Fibroblast of gingiva (primary cell): ENCODE results near the gene ZSCAN1.
A peak's percentile ranks its signal among the peaks of the same experiment; 100 is the strongest.

ENCODE experiments used
- DNase-seq: peaks from one replicate; pipeline ENCODE4 v3.0.0-alpha.2; 2011; ENCODE audit warnings: low read depth

The ZSCAN1 gene

DNA sequence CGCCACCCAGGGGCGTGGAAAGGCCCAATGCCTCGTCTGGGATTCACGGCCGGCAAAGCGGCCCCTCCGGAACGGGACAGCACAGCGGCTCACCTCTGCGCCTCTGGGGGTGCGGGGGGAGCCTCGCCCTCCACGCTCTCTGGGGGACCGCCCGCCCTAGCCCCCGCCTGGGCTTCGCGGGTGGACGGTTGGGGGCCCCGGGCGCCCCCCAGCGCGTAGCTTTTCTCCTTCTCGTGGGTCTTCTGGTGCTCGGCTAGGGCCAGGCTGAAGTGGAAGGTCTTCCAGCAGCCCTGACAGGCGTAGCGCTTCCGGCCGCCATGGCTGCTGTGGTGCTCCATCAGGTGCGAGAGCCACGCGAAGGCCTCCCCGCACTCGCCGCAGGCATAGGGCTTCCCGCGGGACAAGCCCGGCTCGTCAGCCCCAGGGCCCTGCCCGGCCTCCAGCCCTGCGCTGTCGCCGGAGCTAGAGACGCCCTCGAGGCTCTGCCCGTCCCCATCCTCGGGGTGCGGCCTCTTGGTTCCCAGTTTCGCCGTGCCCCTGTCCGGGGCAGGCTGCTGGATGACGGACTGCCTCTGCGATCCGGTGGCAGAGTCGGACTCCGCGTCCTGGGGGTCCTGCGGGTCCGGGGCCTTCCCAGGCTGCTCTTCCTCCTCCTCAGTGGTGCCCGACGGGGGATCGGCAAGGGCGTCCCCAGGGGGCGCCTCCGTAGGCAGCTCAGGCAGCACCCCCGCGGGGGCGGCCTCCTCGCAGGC lies 50.9 kb downstream of the ZSCAN1 start:
- no peak for DNase-seq

DNA sequence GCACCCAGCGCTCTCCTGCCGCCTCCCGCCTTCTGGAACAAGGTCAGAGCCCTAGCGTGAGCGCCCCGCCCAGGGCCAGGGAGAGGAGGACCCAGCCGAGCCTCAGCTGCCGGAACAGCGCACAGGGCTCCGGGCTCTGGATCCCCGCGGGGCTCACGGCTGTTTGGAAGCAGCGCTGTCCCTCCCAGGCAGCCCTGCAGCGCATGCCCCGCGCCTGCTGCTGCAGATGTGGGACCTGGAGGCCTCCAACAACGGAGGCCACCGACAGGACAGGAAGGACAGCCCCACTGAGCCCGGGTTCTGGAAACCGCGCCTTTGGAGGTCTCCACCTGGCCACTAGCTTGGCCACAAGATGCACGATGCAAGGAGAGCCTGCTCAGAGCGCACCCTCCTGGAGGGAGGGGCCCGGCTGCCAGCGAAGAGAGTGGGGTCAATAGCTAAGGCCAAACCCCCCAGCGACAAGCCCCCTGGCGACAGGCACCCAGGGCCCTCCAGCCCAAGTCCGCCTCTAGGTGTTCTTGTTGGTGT lies 51.6 kb downstream of the ZSCAN1 start:
- no peak for DNase-seq

DNA sequence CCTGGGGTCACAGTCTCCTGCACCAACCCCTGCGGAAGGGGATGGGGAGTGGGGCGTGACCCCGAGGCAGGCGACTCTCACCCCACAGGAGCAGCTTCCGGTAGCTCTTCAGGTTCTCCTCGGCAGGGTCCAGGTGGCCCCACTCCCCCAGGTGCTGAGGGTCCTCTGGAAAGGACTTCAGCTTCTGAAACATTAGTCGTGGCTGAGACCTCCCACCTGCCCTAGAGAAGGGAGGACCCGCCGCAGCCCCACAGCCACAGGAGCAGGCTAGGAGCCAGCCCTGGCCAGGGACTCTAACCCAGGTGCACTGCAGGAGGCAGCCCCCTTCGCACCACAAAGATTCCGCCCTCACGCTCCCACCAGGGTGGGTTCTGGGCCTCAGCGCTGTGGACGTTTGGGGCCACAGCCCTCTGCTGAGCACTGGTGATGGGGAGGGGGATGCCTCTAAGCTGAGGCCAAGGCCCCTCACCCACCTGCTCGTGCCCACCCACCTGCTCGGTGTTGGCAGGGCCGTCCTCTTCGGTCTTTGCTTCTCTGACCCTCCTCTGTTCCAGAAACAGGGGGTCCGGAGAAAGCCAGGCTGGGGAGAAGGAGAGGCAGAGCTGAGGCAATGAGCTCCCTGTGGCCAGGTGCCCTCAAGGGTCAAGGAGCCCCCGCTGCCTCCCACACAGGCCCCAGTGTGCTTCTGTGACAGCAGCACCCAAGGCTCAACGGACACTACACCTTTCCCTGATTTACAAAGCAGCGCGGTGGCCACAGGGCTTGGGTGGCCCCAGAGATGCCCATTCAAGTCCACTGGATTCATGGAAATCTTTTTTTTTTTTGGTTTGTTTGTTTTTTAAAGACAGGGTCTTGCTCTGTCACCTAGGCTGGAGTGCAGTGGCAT lies 53.2 kb downstream of the ZSCAN1 start:
- DNase-seq: no peak

DNA sequence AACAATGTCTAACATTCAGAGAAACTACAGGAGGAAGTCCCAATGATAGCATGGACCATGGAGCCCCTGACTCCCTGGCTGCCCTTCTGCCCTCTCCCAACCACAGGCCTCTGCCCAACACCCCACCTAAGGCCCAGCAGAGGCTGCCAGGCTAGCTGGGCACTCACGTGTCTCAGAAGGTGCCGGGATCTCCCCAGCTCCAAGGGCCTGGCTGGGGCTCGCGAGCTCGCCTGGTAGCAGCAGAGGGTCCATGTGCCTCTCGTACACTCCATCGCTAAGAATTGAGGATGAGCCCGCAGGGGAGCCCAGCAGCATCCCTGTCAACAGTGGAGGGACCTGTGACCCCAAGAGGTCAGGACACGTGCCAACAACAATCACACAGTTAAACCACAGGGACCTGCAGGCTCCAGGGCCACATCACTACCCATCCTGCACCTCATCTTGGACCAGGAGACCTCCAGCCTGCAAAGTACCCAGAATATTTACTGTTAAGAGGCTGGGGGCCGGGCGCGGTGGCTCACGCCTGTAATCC lies 54.8 kb downstream of the ZSCAN1 start:
- no peak for DNase-seq

DNA sequence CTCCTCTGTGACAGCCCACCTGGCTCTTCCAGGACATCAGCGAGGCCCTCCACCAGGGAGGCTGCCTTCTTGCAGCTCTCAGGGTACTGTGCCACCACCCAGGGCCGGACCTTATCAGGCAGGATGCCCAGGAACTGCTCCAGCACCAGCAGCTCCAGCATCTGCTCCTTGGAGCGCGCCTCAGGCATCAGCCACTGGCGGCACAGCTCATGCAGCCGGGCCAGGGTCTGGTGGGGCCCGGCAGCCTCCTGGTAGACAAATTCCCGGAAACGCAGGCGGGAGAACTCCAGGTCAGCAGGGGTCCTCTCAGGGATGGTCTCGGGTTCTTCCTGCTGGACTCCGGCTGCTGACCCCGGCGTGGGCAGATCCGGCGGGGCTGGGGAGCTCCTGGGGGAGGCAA lies 56.0 kb downstream of the ZSCAN1 start:
- DNase-seq: no peak

DNA sequence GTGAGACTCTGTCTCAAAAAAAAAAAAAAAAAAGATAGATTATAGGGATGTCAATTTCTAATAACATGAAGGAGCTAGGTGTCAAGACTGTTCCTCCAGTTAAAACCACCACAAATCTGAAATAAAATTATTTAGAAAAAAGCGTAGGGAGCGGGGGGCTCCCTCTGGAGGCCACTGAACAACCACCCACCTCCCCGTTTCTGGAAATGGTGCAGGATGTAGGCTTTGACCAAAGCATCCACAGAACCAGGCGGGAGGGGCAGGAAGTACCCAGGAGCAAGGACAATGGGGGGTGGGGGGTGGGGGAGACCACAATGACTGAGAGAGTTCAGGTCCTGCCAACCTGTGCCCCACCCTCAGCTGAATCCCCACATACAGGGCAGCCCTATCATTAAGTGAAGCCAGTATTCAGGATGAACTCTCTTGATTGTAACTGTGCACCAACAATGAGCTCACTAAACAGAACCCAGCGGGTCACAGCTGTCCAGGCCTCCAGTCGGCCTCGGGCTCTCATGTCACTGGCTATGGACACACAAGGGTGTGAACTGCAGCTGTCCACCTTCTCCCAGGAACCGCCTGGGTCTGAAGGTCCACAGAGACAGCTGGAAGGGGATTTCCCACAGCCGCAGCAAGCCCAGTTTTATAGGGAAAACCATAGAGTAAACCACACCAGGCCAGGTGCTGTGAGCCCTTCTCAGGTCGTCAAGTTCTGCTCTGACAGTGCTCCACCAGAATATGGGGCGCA lies 57.6 kb downstream of the ZSCAN1 start:
- DNase-seq: no peak

DNA sequence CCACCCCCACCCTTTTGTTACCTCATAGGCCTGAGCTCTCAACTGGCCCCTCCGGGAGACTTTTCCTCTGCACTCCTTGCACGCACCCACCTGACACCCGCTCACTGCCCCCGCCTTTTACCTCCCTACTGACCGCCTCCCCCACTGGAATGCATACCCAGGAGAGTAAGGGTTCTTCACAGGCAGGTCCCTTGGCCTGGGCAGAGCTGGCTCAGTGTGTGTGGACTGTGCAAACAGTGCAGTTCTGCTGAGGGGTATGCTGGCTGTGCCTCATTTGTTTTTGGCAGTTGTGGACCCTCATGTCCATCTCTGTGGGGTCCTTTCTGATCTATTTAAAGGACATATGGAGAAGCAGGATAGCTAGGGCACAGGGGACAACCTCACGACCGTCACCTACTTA lies 59.2 kb downstream of the ZSCAN1 start:
- DNase-seq: no peak

DNA sequence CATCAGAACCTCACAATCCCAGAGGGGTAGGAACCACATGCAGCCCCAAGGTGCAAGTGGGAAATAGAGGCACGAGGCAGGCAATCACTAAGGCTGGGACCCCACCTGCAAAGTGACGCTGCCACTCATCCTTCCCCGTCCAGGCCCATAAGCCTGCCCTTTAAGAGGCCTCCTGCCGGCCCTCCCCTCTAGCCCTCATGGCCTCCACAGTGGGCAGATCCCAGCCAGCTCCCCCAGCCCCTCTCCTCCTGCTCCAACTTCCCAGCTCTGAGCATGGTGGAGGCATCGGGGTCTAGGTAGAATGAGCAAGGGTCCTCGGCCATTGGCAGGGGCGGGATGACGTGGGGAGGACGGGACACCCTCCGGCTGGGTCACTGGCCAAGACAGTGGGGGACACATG lies 61.5 kb downstream of the ZSCAN1 start:
- DNase-seq: no peak

DNA sequence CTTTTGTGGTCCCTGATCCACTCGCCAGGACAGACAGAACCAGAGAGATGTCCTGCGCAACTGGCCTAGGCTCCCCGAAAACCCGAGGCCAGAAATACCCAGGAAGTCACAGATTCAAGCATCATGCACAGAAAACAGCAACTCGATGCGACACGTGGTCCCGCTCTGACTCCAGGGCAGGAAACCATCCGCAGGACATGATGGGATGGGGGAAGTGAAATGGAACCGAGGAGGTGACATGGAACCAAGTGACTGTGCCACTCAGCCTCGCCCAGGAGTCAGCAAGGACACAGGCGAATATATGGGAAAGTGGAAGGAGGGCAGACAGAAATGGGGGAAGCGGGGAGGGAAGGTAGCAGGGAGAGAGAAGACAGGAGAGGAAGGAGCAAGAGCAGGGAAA lies 63.1 kb downstream of the ZSCAN1 start:
- no peak for DNase-seq

DNA sequence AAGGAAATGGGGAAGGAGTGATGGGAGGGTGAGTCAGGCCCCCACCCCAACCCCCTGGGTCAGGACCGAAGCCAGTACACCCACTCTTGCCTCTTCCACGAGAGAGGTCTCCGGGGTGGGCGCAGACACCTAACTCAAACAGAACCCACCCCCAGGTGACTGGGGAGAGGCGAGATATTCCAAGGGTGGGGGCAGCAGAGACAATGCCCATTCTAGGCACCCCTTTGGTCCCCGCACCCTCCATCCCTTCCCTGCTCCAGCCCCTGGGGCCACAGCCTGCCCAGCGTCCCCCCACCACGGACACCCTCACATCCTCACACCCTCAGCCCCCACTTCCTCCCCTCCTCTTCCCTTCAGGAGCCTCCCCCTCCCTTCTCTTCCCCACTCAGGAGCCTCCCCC lies 63.5 kb downstream of the ZSCAN1 start:
- no peak for DNase-seq

DNA sequence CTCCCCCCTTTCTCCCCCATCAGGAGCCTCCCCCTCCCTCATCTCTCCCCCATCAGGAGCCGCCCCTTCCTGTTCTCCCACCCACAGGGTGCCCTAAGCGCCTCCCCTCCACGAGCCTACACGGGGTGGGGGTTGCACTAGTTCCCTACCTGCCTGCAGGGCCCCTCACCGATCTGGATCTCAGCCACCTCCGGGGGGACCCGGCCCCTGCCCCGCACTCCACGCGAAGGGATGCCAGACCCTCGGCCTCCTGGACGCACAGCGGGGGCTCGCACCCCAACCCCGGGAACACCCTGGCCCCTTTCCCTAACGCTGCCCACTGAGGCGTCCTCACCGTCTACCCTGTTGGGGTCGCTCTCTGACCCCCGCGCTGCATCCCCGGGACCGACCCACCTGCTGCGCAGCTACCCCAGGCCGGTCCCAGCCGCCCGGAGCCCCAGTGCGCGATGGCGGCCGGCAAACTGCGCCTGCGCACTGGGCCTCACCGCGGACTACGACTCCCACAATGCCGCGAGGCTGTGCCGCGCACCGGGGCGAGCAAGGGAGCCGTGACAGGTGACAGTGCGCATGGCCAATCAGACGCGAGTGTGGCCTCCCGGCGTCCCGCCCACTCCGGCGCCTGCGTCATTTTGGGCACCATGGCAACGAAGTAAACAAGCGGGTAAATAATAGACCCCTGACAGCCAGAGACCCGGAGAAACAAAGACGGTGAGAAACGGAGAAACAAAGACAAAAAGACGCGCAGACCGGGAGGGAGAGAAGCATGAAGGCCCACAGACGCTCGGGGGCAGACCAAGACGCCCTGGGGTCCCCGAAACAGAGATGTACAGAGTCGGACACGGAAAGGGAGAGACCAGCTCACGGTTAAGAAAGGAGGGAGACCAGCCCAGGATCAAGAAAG lies 64.2 kb downstream of the ZSCAN1 start, which contains the start of gene ZSCAN18:
ZSCAN18 (minus strand) TSS at position 451 of the 901 bp plus-strand sequence. CDS start 7,964 bp downstream, outside the sequence.
- DNase-seq: peak; percentile 97

DNA sequence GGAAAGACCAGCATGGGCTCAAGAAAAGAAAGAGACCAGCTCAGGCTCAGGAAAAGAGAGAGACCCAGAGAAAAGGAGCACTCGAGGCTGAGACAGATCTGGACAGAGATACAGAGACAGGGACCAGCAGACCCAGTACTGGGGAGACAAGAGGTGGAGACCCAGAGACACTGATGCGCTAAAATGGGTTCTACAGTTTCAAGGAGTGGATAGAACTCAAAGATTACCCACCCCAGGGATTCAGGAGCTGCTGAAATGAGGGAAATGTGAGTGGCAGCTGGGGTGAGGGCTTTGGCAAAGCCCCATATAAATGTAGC lies 64.8 kb downstream of the ZSCAN1 start:
- no peak for DNase-seq
